ENCODE data around the gene ETV3L. TPM values are rescaled to one million over a fixed set of nuclear protein-coding genes. Genes with fewer than 3 reads are reported as not detected.
A peak's percentile ranks its signal among the peaks of the same experiment; 100 is the strongest.

The ETV3L gene
- total RNA-seq, 1 donor from 2014 or later, result not detected

DNA sequence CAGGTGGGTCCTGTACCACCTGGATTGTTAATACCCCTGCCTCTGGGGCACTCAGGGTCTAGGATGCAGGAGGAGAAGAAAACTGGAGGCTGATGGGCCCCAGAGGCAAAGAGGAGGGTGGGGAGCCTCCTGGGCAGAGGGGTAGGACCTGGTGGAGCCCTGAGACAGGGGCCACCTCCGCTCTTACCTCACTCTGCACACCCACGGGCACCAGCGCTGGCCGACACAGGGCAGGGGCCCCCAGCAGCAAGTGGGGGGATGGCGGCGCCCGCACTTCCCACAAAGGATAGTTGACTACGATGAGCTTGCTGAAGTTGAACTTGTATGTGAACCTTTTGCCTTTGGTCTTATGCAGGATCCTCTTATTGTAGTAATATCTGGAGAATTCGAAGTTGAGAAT is 1.1 kb downstream of the ETV3L start:
- H3K4me3 ChIP-seq, result no peak overlapping the region
- no peak overlapping the region for H3K4me2 ChIP-seq
- Mint-ChIP-seq H3K27ac (no peak overlapping the region), H3K4me1 (peaks cover 14% of the 10 kb centered on the region), H3K4me3 (no peak overlapping the region), H3K27me3 (ENCODE audit: insufficient read depth, low read depth) (peaks cover 6% of the 10 kb centered on the region), H3K36me3 (no peaks in the 10 kb centered on the region), H3K9me3 (peaks cover 4% of the 10 kb centered on the region)
- H3K27me3 ChIP-seq, result peaks cover 23% of the 10 kb centered on the region
- peaks cover 11% of the 10 kb centered on the region for H3K4me1 ChIP-seq
- H4K20me1 ChIP-seq (ENCODE audit: low read depth), result peaks cover 11% of the 10 kb centered on the region
- no peaks in the 10 kb centered on the region for H3K36me3 ChIP-seq
- H3K9me3 ChIP-seq (ENCODE audit: low read depth), result no peaks in the 10 kb centered on the region
- no peak overlapping the region for H2AFZ ChIP-seq (replicated peaks)
- H3K9ac ChIP-seq, result no peak overlapping the region
- H3F3A ChIP-seq (ENCODE audit: low read depth), result peaks cover 19% of the 10 kb centered on the region
- H3K79me2 ChIP-seq (ENCODE audit: low read depth), result no peaks in the 10 kb centered on the region
- TF ChIP-seq, protein P1, sequence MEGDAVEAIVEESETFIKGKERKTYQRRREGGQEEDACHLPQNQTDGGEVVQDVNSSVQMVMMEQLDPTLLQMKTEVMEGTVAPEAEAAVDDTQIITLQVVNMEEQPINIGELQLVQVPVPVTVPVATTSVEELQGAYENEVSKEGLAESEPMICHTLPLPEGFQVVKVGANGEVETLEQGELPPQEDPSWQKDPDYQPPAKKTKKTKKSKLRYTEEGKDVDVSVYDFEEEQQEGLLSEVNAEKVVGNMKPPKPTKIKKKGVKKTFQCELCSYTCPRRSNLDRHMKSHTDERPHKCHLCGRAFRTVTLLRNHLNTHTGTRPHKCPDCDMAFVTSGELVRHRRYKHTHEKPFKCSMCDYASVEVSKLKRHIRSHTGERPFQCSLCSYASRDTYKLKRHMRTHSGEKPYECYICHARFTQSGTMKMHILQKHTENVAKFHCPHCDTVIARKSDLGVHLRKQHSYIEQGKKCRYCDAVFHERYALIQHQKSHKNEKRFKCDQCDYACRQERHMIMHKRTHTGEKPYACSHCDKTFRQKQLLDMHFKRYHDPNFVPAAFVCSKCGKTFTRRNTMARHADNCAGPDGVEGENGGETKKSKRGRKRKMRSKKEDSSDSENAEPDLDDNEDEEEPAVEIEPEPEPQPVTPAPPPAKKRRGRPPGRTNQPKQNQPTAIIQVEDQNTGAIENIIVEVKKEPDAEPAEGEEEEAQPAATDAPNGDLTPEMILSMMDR (IDR thresholded peaks at IDR 0.05), result no peak
- no peak for TF ChIP-seq EZH2phosphoT487 (IDR thresholded peaks at IDR 0.05)
- no peak for TF ChIP-seq EZH2 (IDR thresholded peaks at IDR 0.05)
- no peak for DNase-seq (ENCODE audit: low spot score)
- H3K27ac ChIP-seq, result no peak overlapping the region

DNA sequence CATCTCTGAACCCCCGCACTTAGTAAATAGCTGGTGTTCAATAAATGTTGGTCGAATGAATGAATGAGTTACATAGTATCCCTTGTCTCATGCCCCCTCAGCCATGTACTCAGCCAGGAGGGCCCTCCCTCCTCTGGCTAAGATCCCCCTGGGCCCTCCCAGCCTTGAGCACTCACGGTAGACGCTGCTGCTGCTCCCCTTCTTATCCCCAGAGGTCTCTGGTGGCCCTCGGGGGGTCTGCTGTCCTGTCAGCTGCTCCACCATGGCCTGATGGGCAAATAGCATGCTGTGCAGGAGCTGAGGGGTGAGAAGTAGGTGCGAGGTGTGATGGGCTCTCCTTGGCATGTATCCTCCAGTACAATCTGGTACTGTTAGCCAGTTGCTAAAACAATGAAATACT is 1.9 kb downstream of the ETV3L start:
- Mint-ChIP-seq H3K9me3 (peaks cover 4% of the 10 kb centered on the region), H3K27me3 (ENCODE audit: insufficient read depth, low read depth) (peaks cover 5% of the 10 kb centered on the region), H3K27ac (no peak overlapping the region), H3K36me3 (no peaks in the 10 kb centered on the region), H3K4me3 (peak overlapping the region; percentile 15), H3K4me1 (peaks cover 16% of the 10 kb centered on the region)
- no peaks in the 10 kb centered on the region for H3K9me3 ChIP-seq (ENCODE audit: low read depth)
- no peak overlapping the region for H3K4me3 ChIP-seq
- peaks cover 15% of the 10 kb centered on the region for H3K27me3 ChIP-seq
- H2AFZ ChIP-seq (replicated peaks), result no peak overlapping the region
- no peaks in the 10 kb centered on the region for H3K36me3 ChIP-seq
- no peak overlapping the region for H3K4me2 ChIP-seq
- H3K9ac ChIP-seq, result no peak overlapping the region
- no peak overlapping the region for H3K27ac ChIP-seq
- H3K79me2 ChIP-seq (ENCODE audit: low read depth), result no peaks in the 10 kb centered on the region
- peaks cover 19% of the 10 kb centered on the region for H3F3A ChIP-seq (ENCODE audit: low read depth)
- peaks cover 11% of the 10 kb centered on the region for H4K20me1 ChIP-seq (ENCODE audit: low read depth)
- DNase-seq (ENCODE audit: low spot score), result no peak
- H3K4me1 ChIP-seq, result peaks cover 11% of the 10 kb centered on the region
- TF ChIP-seq, protein P1 (IDR thresholded peaks at IDR 0.05), result no peak

DNA sequence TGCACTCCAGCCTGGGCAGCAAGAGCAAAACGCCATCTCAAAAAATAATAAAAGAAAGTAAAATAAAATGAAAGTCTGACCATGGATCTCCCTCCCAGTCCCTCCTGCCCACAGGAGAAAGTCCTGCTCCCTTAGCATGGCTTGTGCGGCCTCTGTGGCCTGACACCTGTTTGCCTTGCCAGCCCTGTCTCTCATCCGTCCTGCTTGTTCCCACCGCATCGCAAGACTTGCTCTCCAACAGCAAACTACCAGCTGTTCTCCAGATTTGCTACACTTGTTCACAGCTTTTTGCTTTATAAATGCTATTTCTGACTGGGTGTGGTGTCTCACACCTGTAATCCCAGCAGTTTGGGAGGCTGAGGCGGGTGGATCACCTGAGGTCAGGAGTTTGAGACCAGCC is 2.7 kb downstream of the ETV3L start:
- H3K36me3 Mint-ChIP-seq, result no peaks in the 10 kb centered on the region
- Histone ChIP-seq H3K4me2 (no peak overlapping the region), H3K4me1 (peaks cover 11% of the 10 kb centered on the region), H3K4me3 (no peak overlapping the region), H4K20me1 (ENCODE audit: low read depth) (peaks cover 11% of the 10 kb centered on the region), H3K9ac (no peak overlapping the region), H3K79me2 (ENCODE audit: low read depth) (no peaks in the 10 kb centered on the region), H3K27ac (no peak overlapping the region), H2AFZ (replicated peaks) (no peak overlapping the region), H3F3A (ENCODE audit: low read depth) (peaks cover 19% of the 10 kb centered on the region), H3K36me3 (no peaks in the 10 kb centered on the region), H3K27me3 (peaks cover 10% of the 10 kb centered on the region), H3K9me3 (ENCODE audit: low read depth) (no peaks in the 10 kb centered on the region)
- TF ChIP-seq, protein P1 (IDR thresholded peaks at IDR 0.05), result no peak
- TF ChIP-seq EZH2phosphoT487 (IDR thresholded peaks at IDR 0.05), result no peak
- TF ChIP-seq EZH2 (IDR thresholded peaks at IDR 0.05), result no peak
- H3K9me3 Mint-ChIP-seq, result no peaks in the 10 kb centered on the region
- no peak overlapping the region for H3K4me3 Mint-ChIP-seq
- peaks cover 16% of the 10 kb centered on the region for H3K4me1 Mint-ChIP-seq
- H3K27ac Mint-ChIP-seq, result no peak overlapping the region
- no peak for DNase-seq (ENCODE audit: low spot score)
- peaks cover 3% of the 10 kb centered on the region for H3K27me3 Mint-ChIP-seq (ENCODE audit: insufficient read depth, low read depth)
